Stimulated activated CD4-positive, alpha-beta T cell treated with anti-CD3 and anti-CD28 coated beads, Interleukin-1b, Interleukin-23, amount 100 ng/mL, for 1 hour (primary cell): ENCODE results near the gene SRGN.
A peak's percentile ranks its signal among the peaks of the same experiment; 100 is the strongest.

Experiments
- DNase-seq, 2 donors: peaks; one replicate each; pipeline ENCODE4 v3.0.0-alpha.2; 2020; ENCODE audit warnings: low read depth in 2 of 2

The SRGN gene

GRCh38 chr10:69090685-69091084 is 2.8 kb downstream of the SRGN start:
- DNase-seq: no peak

GRCh38 chr10:69091143-69091651 is 3.3 kb downstream of the SRGN start:
- DNase-seq: no peak

GRCh38 chr10:69092959-69093850 is 5.3 kb downstream of the SRGN start:
- peak; percentile 50 to 62 for DNase-seq

- no peak for DNase-seq
Measured at GRCh38 chr10:69093933-69094332, 6.0 kb downstream of the SRGN start.

- DNase-seq: no peak
Measured at GRCh38 chr10:69096045-69096444, 8.1 kb downstream of the SRGN start.

GRCh38 chr10:69097729-69098128 is 9.8 kb downstream of the SRGN start:
- DNase-seq: no peak

- DNase-seq: no peak
Measured at GRCh38 chr10:69100136-69100872, 12.4 kb downstream of the SRGN start.

GRCh38 chr10:69101451-69102095 is 13.7 kb downstream of the SRGN start:
- no peak for DNase-seq

GRCh38 chr10:69102440-69102839 is 14.5 kb downstream of the SRGN start:
- no peak for DNase-seq

GRCh38 chr10:69103784-69104183 is 15.9 kb downstream of the SRGN start:
- DNase-seq: no peak

- DNase-seq: no peak
Measured at GRCh38 chr10:69104994-69105790, 17.3 kb downstream of the SRGN start.

GRCh38 chr10:69107176-69107490 is 19.2 kb downstream of the SRGN start:
- DNase-seq: no peak

GRCh38 chr10:69107699-69108098 is 19.8 kb downstream of the SRGN start:
- DNase-seq: no peak

- no peak for DNase-seq
Measured at GRCh38 chr10:69119896-69120295, 32.0 kb downstream of the SRGN start.

- no peak for DNase-seq
Measured at GRCh38 chr10:69123306-69123746, 35.4 kb downstream of the SRGN start.

GRCh38 chr10:69123747-69124562 is 36.1 kb downstream of the SRGN start, which contains the start of gene VPS26A:
Gene VPS26A, plus strand, starts transcription at chr10:69124178. Its CDS starts 100 bp downstream, at chr10:69124278.
- DNase-seq: peak; percentile 96 to 98

- DNase-seq: no peak
Measured at GRCh38 chr10:69124563-69125268, 36.8 kb downstream of the SRGN start.

GRCh38 chr10:69125554-69125953 is 37.7 kb downstream of the SRGN start:
- no peak for DNase-seq

- DNase-seq: no peak
Measured at GRCh38 chr10:69130251-69130650, 42.3 kb downstream of the SRGN start.

- DNase-seq: no peak
Measured at GRCh38 chr10:69139961-69140360, 52.1 kb downstream of the SRGN start.
